ENCODE measurements around the gene OTC. TPM values are rescaled to one million over a fixed set of nuclear protein-coding genes. Genes with fewer than 3 reads are reported as not detected.

The OTC gene
- total RNA-seq, 2 donors from 2014 or later: 1.8 to 3.6 TPM

GRCh38 chrX:38326086-38326485 lies 26.3 kb upstream of the OTC start:
- Histone ChIP-seq H3K27ac (peak overlapping the region in 2 of 4 donors; percentile 74 to 94), H3K9me3 (no peaks in the 10 kb centered on the region), H3K27me3 (no peaks in the 10 kb centered on the region), H3K36me3 (replicated peaks in 1 of 2; ENCODE audit: insufficient read depth in 1 of 2, low read depth in 2 of 2) (no peaks in the 10 kb centered on the region), H3K4me3 (no peak overlapping the region), H3K4me1 (peaks cover 10% of the 10 kb centered on the region)
- TF ChIP-seq CTCF (IDR thresholded peaks at IDR 0.05) (no peak), POLR2A (IDR thresholded peaks at IDR 0.05) (no peak)
- intact Hi-C loops (cut with DNase I): loop anchor here (10.0 kb wide), 1 partner anchor 61 kb away; no protein-coding TSS in a partner anchor
- DNase-seq: no peak
- no peak for ATAC-seq
- 15 to 25% methylated on average over 3 of the region's 3 CpGs for WGBS, 2 donors

GRCh38 chrX:38327007-38327774 lies 25.2 kb upstream of the OTC start, which contains the start of gene RPGR:
Gene RPGR, minus strand, starts transcription at chrX:38327509. Its CDS starts 142 bp downstream, at chrX:38327367.
- peak; percentile 99 for ATAC-seq
- H3K27ac ChIP-seq: peak within 1 kb of the TSS; percentile 74 to 94 (median 87)
- intact Hi-C loops (cut with DNase I): loop anchor here (10.0 kb wide), 1 partner anchor 62 kb away; no protein-coding TSS in a partner anchor

GRCh38 chrX:38327775-38328081 lies 24.7 kb upstream of the OTC start:
- TF ChIP-seq CTCF (IDR thresholded peaks at IDR 0.05) (no peak), POLR2A (IDR thresholded peaks at IDR 0.05) (no peak)

More at GRCh38 chrX:38327007-38327774, 25.2 kb upstream of the OTC start, which contains the start of gene RPGR:
- Histone ChIP-seq H3K27me3 (no peaks in the 10 kb centered on the region), H3K36me3 (replicated peaks in 1 of 2; ENCODE audit: insufficient read depth in 1 of 2, low read depth in 2 of 2) (no peaks in the 10 kb centered on the region), H3K9me3 (no peaks in the 10 kb centered on the region), H3K4me1 (peaks cover 10% of the 10 kb centered on the region), H3K4me3 (peak within 1 kb of the TSS; percentile 32 to 58)
- DNase-seq: peak; percentile 94 to 95 (median 95)
- 1% methylated on average over 33 of the region's 67 CpGs; no CpG with 5 or more reads in 1 of the 2 donors for WGBS, 2 donors
- TF ChIP-seq POLR2A (IDR thresholded peaks at IDR 0.05) (peak; percentile 44 to 86 (median 78)), CTCF (IDR thresholded peaks at IDR 0.05) (peak; percentile 61 to 92 (median 82))

GRCh38 chrX:38332505-38332904 lies 19.9 kb upstream of the OTC start:
- TF ChIP-seq POLR2A (IDR thresholded peaks at IDR 0.05) (no peak), CTCF (IDR thresholded peaks at IDR 0.05) (no peak)
- no peaks in the 10 kb centered on the region for H3K27me3 ChIP-seq

More at GRCh38 chrX:38327775-38328081, 24.7 kb upstream of the OTC start:
- Histone ChIP-seq H3K4me3 (no peak overlapping the region), H3K27ac (peak overlapping the region in 2 of 4 donors; percentile 94), H3K27me3 (no peaks in the 10 kb centered on the region), H3K4me1 (peaks cover 10% of the 10 kb centered on the region), H3K9me3 (no peaks in the 10 kb centered on the region), H3K36me3 (replicated peaks in 1 of 2; ENCODE audit: insufficient read depth in 1 of 2, low read depth in 2 of 2) (no peaks in the 10 kb centered on the region)
- no peak for DNase-seq
- intact Hi-C loops (cut with DNase I): loop anchor here (10.0 kb wide), 1 partner anchor 63 kb away; no protein-coding TSS in a partner anchor
- no peak for ATAC-seq
- 12 to 33% methylated on average over 1 to 3 of the region's 4 CpGs for WGBS, 2 donors

More at GRCh38 chrX:38332505-38332904, 19.9 kb upstream of the OTC start:
- DNase-seq: no peak
- no peak overlapping the region for H3K4me3 ChIP-seq
- intact Hi-C loops (cut with DNase I): no loop called here
- H3K9me3 ChIP-seq: no peaks in the 10 kb centered on the region
- ATAC-seq: no peak
- peaks cover 5% of the 10 kb centered on the region for H3K4me1 ChIP-seq
- no peak overlapping the region for H3K27ac ChIP-seq
- no peaks in the 10 kb centered on the region for H3K36me3 ChIP-seq (replicated peaks in 1 of 2; ENCODE audit: insufficient read depth in 1 of 2, low read depth in 2 of 2)

All from body of pancreas (tissue), 4 donors.